HepG2 (cell line): ENCODE data around the gene HS3ST3B1. TPM values are rescaled to one million over a fixed set of nuclear protein-coding genes. Genes with fewer than 3 reads are reported as not detected.

ENCODE experiments used
- CBX1 ChIP-seq: IDR thresholded peaks from one replicate; pipeline ENCODE4 v1.6.1; 2016; ENCODE audit warnings: antibody characterized with exemption, low read depth
- CHD4 ChIP-seq: fragments of 200-600 bp; sonication (generic); IDR thresholded peaks from 2 replicates; pipeline ENCODE4 v1.7.0; 2017; ENCODE audit warnings: mild to moderate bottlenecking, low read length, borderline replicate concordance
- DZIP1 ChIP-seq: sonication (generic); formaldehyde crosslinking; IDR thresholded peaks from 2 replicates; pipeline ENCODE4 v1.5.0; 2020; ENCODE audit warnings: mild to moderate bottlenecking, missing genetic modification reagents
- NFRKB ChIP-seq: fragments of 450-650 bp; IDR thresholded peaks from 2 replicates; pipeline ENCODE4 v1.6.1; 2017
- POLR2A ChIP-seq, 2 experiments: IDR thresholded peaks; 2 replicates each; pipeline ENCODE4 v1.6.1; 2011; ENCODE audit warnings: low read depth in 2 of 2, low read length in 2 of 2, mild to moderate bottlenecking in 1 of 2, moderate library complexity in 1 of 2; ENCODE audit not compliant: insufficient read depth in 1 of 2
- PREB ChIP-seq: sonication (generic); formaldehyde crosslinking; IDR thresholded peaks from 2 replicates; pipeline ENCODE4 v1.4.0; 2020; ENCODE audit warnings: missing genetic modification reagents
- RARG ChIP-seq: sonication (generic); formaldehyde crosslinking; IDR thresholded peaks from 2 replicates; pipeline ENCODE4 v1.4.0; 2020; ENCODE audit warnings: low read depth, mild to moderate bottlenecking, missing genetic modification reagents
- SRY ChIP-seq: sonication (generic); formaldehyde crosslinking; IDR thresholded peaks from 2 replicates; pipeline ENCODE4 v1.8.0; 2022; ENCODE audit warnings: mild to moderate bottlenecking, missing genetic modification reagents
- SSRP1 ChIP-seq: IDR thresholded peaks from 2 replicates; pipeline ENCODE4 v1.6.1; 2016; ENCODE audit warnings: control low read depth
- ZGPAT ChIP-seq: IDR thresholded peaks from 2 replicates; pipeline ENCODE4 v1.6.1; 2016; ENCODE audit warnings: mild to moderate bottlenecking
- ZNF275 ChIP-seq: sonication (generic); formaldehyde crosslinking; IDR thresholded peaks from 2 replicates; pipeline ENCODE4 v1.8.0; 2022; ENCODE audit warnings: missing genetic modification reagents, mild to moderate bottlenecking, inconsistent platforms, borderline replicate concordance
- ZNF331 ChIP-seq: sonication (generic); formaldehyde crosslinking; IDR thresholded peaks from 2 replicates; pipeline ENCODE4 v1.4.0; 2020; ENCODE audit warnings: missing genetic modification reagents
- ZNF414 ChIP-seq: sonication (generic); formaldehyde crosslinking; IDR thresholded peaks from 2 replicates; pipeline ENCODE4 v1.5.0; 2020; ENCODE audit warnings: missing genetic modification reagents
- ZNF430 ChIP-seq: sonication (generic); formaldehyde crosslinking; IDR thresholded peaks from 2 replicates; pipeline ENCODE4 v1.9.0; 2021; ENCODE audit warnings: mild to moderate bottlenecking, missing genetic modification reagents
- ZNF556 ChIP-seq: sonication (generic); formaldehyde crosslinking; IDR thresholded peaks from 2 replicates; pipeline ENCODE4 v1.4.0; 2020; ENCODE audit warnings: mild to moderate bottlenecking, missing genetic modification reagents, borderline replicate concordance
- ZNF609 ChIP-seq: sonication (generic); formaldehyde crosslinking; IDR thresholded peaks from 2 replicates; pipeline ENCODE4 v1.4.0; 2020; ENCODE audit warnings: mild to moderate bottlenecking, missing genetic modification reagents, borderline replicate concordance
- ZNF670 ChIP-seq: sonication (generic); formaldehyde crosslinking; IDR thresholded peaks from 2 replicates; pipeline ENCODE4 v1.8.0; 2022; ENCODE audit warnings: mild to moderate bottlenecking, missing genetic modification reagents, borderline replicate concordance
- ZNF749 ChIP-seq: sonication (generic); formaldehyde crosslinking; IDR thresholded peaks from 2 replicates; pipeline ENCODE4 v1.8.0; 2022; ENCODE audit warnings: mild to moderate bottlenecking, missing genetic modification reagents, moderate library complexity, borderline replicate concordance
- polyA plus RNA-seq, 8 experiments: library from polyadenylated mRNA; depleted of rRNA in 3 of 8; stranded (reverse) in 7 of 8; unstranded in 1 of 8; fragments of >200 nt; fragmentation: Illumina TruSeq in 4 of 8; extraction: Trizol in 4 of 8; gene quantifications; 2 replicates each; pipeline versions ENCODE4 v1.2.1 to v1.2.3, GENCODE V29; 2011 to 2016; ENCODE audit warnings: low read depth in 4 of 8, missing spikeins in 1 of 8, mixed read lengths in 1 of 8; ENCODE audit not compliant: insufficient read depth in 1 of 8
- total RNA-seq, 5 experiments: library from RNA; depleted of rRNA; stranded (reverse); fragments of >200 nt; fragmentation: Illumina TruSeq; extraction: Trizol; gene quantifications; 2 replicates each; pipeline ENCODE4 v1.2.3, GENCODE V29; 2016; ENCODE audit warnings: low read depth in 1 of 5

HS3ST3B1 gene
- total and polyA plus RNA-seq, 2 of the 13 experiments (the other 11 are each of a cell fraction or from before 2014, with no cell fraction given): 15.7 to 39.5 TPM

GRCh38 chr17:14373614-14374259 lies 72.9 kb downstream of the HS3ST3B1 start (continued):
- TF ChIP-seq ZNF275 (CRISPR knock-in tag) (0 out of 2 replicates have a peak, but pooled peaks have one; percentile 45), SSRP1 (no peak), POLR2A (IDR thresholded peaks at IDR 0.05; ENCODE audit: insufficient read depth in 1 of 2, low read depth in 2 of 2, low read length in 2 of 2) (peak; percentile 94 to 98), ZNF414 (no peak), CHD4 (peak; percentile 46; the same call in 1 of the 2 replicates), ZGPAT (CRISPR knock-in tag) (no peak), ZNF430 (CRISPR knock-in tag) (peak; percentile 30; the same call in 1 of the 2 replicates), PREB (CRISPR knock-in tag) (no peak), ZNF749 (no peak), SRY (CRISPR knock-in tag) (no peak; the same call in 1 of the 2 replicates), NFRKB (no peak), CBX1 (no peak), ZNF609 (CRISPR knock-in tag) (no peak; the same call in 1 of the 2 replicates), ZNF331 (CRISPR knock-in tag) (no peak; the same call in 1 of the 2 replicates), RARG (CRISPR knock-in tag) (no peak), ZNF556 (no peak), DZIP1 (CRISPR knock-in tag) (no peak), ZNF670 (no peak)
